Uterus (tissue), 2 donors: Measurements from ENCODE around the gene ADCY10.

ENCODE experiments used
- POLR2A ChIP-seq, 2 donors: fragments of 450-650 bp; IDR thresholded peaks; one replicate each; pipeline ENCODE4 v1.6.1; 2016; ENCODE audit warnings: antibody characterized with exemption in 2 of 2, mild to moderate bottlenecking in 1 of 2, moderate library complexity in 1 of 2
- TF ChIP-seq, protein P1 (sequence below), 4 experiments: fragments of 200-600 bp in 2 of 4; fragments of 450-650 bp in 2 of 4; sonication (generic) in 2 of 4; IDR thresholded peaks; one replicate each; pipeline ENCODE4 v1.5.1; 2016 to 2019; ENCODE audit warnings: antibody characterized with exemption in 4 of 4, mild to moderate bottlenecking in 2 of 4, moderate library complexity in 1 of 4

DNA sequence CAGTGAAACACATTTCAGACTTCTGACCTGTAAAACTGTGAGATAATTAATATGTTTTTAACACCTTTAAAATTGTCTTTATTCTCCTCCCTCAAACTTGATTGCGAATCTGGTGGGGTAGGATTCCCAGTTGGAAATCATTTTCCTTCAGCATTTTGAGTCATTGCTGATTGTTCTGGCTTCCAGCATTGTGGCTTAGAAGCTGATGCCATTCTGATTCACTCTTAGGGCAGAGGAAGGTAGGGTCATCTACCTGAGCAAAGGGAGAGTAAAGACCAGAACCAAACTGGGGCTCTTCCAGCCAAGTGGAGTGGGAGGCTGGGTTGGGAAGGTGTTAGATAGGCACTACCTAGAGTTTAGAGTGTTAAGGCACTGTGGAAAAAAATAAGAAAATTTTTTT lies 131.0 kb downstream of the ADCY10 start:
- no peak for TF ChIP-seq POLR2A (IDR thresholded peaks at IDR 0.05)
- TF ChIP-seq, protein P1, sequence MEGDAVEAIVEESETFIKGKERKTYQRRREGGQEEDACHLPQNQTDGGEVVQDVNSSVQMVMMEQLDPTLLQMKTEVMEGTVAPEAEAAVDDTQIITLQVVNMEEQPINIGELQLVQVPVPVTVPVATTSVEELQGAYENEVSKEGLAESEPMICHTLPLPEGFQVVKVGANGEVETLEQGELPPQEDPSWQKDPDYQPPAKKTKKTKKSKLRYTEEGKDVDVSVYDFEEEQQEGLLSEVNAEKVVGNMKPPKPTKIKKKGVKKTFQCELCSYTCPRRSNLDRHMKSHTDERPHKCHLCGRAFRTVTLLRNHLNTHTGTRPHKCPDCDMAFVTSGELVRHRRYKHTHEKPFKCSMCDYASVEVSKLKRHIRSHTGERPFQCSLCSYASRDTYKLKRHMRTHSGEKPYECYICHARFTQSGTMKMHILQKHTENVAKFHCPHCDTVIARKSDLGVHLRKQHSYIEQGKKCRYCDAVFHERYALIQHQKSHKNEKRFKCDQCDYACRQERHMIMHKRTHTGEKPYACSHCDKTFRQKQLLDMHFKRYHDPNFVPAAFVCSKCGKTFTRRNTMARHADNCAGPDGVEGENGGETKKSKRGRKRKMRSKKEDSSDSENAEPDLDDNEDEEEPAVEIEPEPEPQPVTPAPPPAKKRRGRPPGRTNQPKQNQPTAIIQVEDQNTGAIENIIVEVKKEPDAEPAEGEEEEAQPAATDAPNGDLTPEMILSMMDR (IDR thresholded peaks at IDR 0.05), result no peak
